Transverse colon (tissue), 4 donors: ENCODE data around the gene MBOAT1.

Experiments used
- CTCF ChIP-seq, 5 experiments: fragments of 200-600 bp in 3 of 5; fragments of 450-650 bp in 2 of 5; sonication (generic) in 3 of 5; IDR thresholded peaks; 1 replicate in 2 of 5; 2 replicates in 3 of 5; pipeline ENCODE4 v1.5.1; 2016 to 2017; ENCODE audit warnings: antibody characterized with exemption in 5 of 5, inconsistent platforms in 3 of 5, mild to moderate bottlenecking in 2 of 5, moderate library complexity in 1 of 5
- EP300 ChIP-seq: sonication (generic); formaldehyde crosslinking; IDR thresholded peaks from one replicate; pipeline ENCODE4 v1.6.1; 2017; ENCODE audit warnings: antibody characterized with exemption, low read depth
- POLR2A ChIP-seq: fragments of 450-650 bp; IDR thresholded peaks from one replicate; pipeline ENCODE4 v1.6.1; 2016; ENCODE audit warnings: antibody characterized with exemption, mild to moderate bottlenecking, moderate library complexity
- POLR2AphosphoS5 ChIP-seq, 3 donors: sonication (generic); formaldehyde crosslinking; IDR thresholded peaks; one replicate each; pipeline ENCODE4 v1.6.1; 2016; ENCODE audit warnings: antibody characterized with exemption in 3 of 3

- no peak for TF ChIP-seq EP300
- TF ChIP-seq CTCF (IDR thresholded peaks at IDR 0.05): no peak
- no peak for TF ChIP-seq POLR2AphosphoS5 (IDR thresholded peaks at IDR 0.05)
- no peak for TF ChIP-seq POLR2A
Observed at GRCh38 chr6:20186981-20187380, 25.3 kb downstream of the MBOAT1 start.
